Breast epithelium (tissue), 4 donors: ENCODE measurements around the gene LMNA. TPM values are rescaled to one million over a fixed set of nuclear protein-coding genes. Genes with fewer than 3 reads are reported as not detected.

Source experiments
- DNase-seq, 2 donors: peaks; one replicate each; pipeline ENCODE4 v3.0.0-alpha.2; 2019; ENCODE audit warnings: low spot score in 2 of 2
- H3K27ac ChIP-seq, 2 donors: fragments of 200-600 bp; sonication (generic) in 1 of 2; one replicate each; pipeline ENCODE4 v1.5.1; 2016 to 2019; ENCODE audit warnings: mild to moderate bottlenecking in 1 of 2
- H3K27me3 ChIP-seq, 2 donors: fragments of 200-600 bp; sonication (generic) in 1 of 2; one replicate each; pipeline versions ENCODE4 v1.5.1 to v1.6.0; 2017 to 2019; ENCODE audit warnings: control low read depth in 1 of 2, mild to moderate bottlenecking in 1 of 2
- H3K36me3 ChIP-seq: fragments of 200-600 bp; one replicate; pipeline ENCODE4 v1.5.1; 2019
- H3K4me1 ChIP-seq, 2 donors: fragments of 200-600 bp; sonication (generic); one replicate each; pipeline ENCODE4 v1.5.1; 2016 to 2019; ENCODE audit warnings: control low read depth in 1 of 2
- H3K4me3 ChIP-seq, 3 donors: fragments of 200-600 bp; sonication (generic); 1 replicate in 2 of 3; 2 replicates in 1 of 3; pipeline ENCODE4 v1.5.1; 2016 to 2019; ENCODE audit warnings: mild to moderate bottlenecking in 3 of 3, moderate library complexity in 2 of 3
- H3K9me3 ChIP-seq, 2 donors: fragments of 200-600 bp; sonication (generic) in 1 of 2; one replicate each; pipeline ENCODE4 v1.5.1; 2016 to 2019; ENCODE audit warnings: control low read depth in 1 of 2
- POLR2A ChIP-seq: fragments of 450-650 bp; IDR thresholded peaks from one replicate; pipeline ENCODE4 v1.6.1; 2016; ENCODE audit warnings: antibody characterized with exemption, mild to moderate bottlenecking, moderate library complexity
- POLR2AphosphoS5 ChIP-seq, 3 donors: sonication (generic); formaldehyde crosslinking; IDR thresholded peaks; one replicate each; pipeline ENCODE4 v1.6.1; 2017; ENCODE audit warnings: antibody characterized with exemption in 3 of 3
- intact Hi-C: fragments of 100-400 bp; cut with DNase I; formaldehyde crosslinking; loops from one replicate; pipeline ENCODE4 v1.15.1; 2023; ENCODE audit warnings: low total_unique reads
- total RNA-seq, 3 donors: library from RNA; depleted of rRNA; stranded (reverse); fragments of >200 nt; gene quantifications; one replicate each; pipeline ENCODE4 v1.1.0, GENCODE V29; 2016
- TF ChIP-seq, protein P1 (sequence below), 3 donors: fragments of 450-650 bp; IDR thresholded peaks; one replicate each; pipeline ENCODE4 v1.5.1; 2016 to 2017; ENCODE audit warnings: antibody characterized with exemption in 3 of 3, mild to moderate bottlenecking in 3 of 3, moderate library complexity in 3 of 3

Gene LMNA
- total RNA-seq, 3 donors from 2014 or later: 292 to 367 (median 319) TPM

DNA sequence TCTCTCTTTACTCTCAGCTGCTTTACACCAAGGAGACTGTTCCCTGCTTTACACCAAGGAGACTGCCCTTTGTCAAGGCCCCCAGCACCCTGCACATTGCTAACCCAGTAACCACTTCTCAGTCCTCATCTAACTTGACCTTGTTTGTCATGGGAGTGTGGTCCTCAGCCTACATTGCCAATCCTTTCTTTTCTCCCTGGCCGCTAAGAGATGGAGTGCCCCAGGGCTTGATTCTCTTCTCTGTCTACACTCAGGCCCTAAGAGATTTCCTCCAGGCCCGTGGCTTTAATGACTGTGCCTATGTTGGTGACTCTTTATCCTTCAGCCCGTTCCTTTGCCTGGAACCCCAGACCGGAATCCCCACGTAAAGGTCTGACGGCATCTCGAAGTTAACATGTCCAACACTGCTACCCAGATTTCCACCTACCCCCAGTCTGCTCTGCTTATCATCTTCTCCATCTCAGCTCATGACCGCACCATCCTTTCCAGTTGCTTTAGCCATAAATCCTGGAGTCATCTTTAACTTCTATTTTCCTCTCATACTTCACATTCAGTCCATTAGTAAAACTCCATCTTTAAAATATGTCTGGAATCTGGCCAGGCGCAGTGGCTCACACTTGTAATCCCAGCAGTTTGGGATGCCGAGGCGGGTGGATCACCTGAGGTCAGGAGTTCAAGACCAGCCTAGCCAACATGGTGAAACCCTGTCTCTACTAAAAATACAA is 29.4 kb downstream of the LMNA start:
- Histone ChIP-seq H3K4me3 (no peak overlapping the region), H3K9me3 (no peaks in the 10 kb centered on the region), H3K27me3 (no peaks in the 10 kb centered on the region), H3K36me3 (no peaks in the 10 kb centered on the region), H3K27ac (no peak overlapping the region), H3K4me1 (peaks cover 8 to 21% of the 10 kb centered on the region in 2 donors)
- intact Hi-C loops: no loop called here
- DNase-seq: no peak
- TF ChIP-seq POLR2AphosphoS5 (IDR thresholded peaks at IDR 0.05): no peak
- no peak for TF ChIP-seq POLR2A
- TF ChIP-seq, protein P1, sequence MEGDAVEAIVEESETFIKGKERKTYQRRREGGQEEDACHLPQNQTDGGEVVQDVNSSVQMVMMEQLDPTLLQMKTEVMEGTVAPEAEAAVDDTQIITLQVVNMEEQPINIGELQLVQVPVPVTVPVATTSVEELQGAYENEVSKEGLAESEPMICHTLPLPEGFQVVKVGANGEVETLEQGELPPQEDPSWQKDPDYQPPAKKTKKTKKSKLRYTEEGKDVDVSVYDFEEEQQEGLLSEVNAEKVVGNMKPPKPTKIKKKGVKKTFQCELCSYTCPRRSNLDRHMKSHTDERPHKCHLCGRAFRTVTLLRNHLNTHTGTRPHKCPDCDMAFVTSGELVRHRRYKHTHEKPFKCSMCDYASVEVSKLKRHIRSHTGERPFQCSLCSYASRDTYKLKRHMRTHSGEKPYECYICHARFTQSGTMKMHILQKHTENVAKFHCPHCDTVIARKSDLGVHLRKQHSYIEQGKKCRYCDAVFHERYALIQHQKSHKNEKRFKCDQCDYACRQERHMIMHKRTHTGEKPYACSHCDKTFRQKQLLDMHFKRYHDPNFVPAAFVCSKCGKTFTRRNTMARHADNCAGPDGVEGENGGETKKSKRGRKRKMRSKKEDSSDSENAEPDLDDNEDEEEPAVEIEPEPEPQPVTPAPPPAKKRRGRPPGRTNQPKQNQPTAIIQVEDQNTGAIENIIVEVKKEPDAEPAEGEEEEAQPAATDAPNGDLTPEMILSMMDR (IDR thresholded peaks at IDR 0.05): no peak

DNA sequence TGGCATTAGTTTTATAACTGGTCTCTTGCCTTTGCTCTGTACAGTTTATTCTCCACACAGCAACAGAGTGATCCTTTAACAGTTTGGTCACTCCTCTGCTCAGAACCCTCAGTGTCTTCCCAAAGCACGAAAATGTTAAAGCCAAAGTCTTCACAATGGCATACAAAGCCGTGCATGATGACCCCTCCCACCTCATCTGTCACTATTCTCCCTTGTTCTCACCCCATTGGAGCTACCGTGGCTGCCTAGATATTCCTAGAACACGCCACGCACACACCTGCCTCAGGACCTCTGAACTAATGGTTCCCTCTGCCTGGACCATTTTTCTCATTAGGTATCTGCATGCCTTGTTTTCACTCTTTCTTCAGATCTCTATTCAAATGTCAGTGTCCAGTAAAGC is 30.2 kb downstream of the LMNA start:
- H3K27me3 ChIP-seq: no peaks in the 10 kb centered on the region
- intact Hi-C loops: no loop called here
- H3K9me3 ChIP-seq: no peaks in the 10 kb centered on the region
- TF ChIP-seq POLR2AphosphoS5 (IDR thresholded peaks at IDR 0.05) (no peak), POLR2A (no peak)
- TF ChIP-seq, protein P1 (IDR thresholded peaks at IDR 0.05): no peak
- H3K4me3 ChIP-seq: no peak overlapping the region
- DNase-seq: no peak
- peaks cover 8 to 21% of the 10 kb centered on the region in 2 donors for H3K4me1 ChIP-seq
- H3K36me3 ChIP-seq: no peaks in the 10 kb centered on the region
- no peak overlapping the region for H3K27ac ChIP-seq

DNA sequence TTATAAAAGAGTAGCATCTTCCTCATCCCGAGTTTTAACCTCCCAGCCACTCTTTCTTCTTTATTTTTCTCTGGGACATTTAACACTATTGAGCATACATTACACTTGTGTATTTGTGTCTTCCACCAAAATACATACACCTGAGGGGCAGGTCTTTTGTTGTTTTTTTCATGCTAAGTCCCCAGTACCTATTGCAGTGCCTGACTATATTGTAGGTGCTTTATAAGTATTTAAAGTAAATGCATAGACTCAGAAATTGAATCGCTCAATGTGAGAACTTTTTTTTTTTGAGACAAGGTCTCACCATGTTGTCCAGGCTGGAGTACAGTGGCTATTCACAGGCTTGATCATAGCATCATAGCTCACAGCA is 31.1 kb downstream of the LMNA start:
- no peaks in the 10 kb centered on the region for H3K27me3 ChIP-seq
- H3K4me1 ChIP-seq: peaks cover 8 to 21% of the 10 kb centered on the region in 2 donors
- TF ChIP-seq POLR2AphosphoS5 (IDR thresholded peaks at IDR 0.05): no peak
- no peak for TF ChIP-seq POLR2A
- TF ChIP-seq, protein P1 (IDR thresholded peaks at IDR 0.05): no peak
- intact Hi-C loops: no loop called here
- H3K9me3 ChIP-seq: no peaks in the 10 kb centered on the region
- DNase-seq: no peak
- H3K36me3 ChIP-seq: no peaks in the 10 kb centered on the region
- no peak overlapping the region for H3K4me3 ChIP-seq
- no peak overlapping the region for H3K27ac ChIP-seq

DNA sequence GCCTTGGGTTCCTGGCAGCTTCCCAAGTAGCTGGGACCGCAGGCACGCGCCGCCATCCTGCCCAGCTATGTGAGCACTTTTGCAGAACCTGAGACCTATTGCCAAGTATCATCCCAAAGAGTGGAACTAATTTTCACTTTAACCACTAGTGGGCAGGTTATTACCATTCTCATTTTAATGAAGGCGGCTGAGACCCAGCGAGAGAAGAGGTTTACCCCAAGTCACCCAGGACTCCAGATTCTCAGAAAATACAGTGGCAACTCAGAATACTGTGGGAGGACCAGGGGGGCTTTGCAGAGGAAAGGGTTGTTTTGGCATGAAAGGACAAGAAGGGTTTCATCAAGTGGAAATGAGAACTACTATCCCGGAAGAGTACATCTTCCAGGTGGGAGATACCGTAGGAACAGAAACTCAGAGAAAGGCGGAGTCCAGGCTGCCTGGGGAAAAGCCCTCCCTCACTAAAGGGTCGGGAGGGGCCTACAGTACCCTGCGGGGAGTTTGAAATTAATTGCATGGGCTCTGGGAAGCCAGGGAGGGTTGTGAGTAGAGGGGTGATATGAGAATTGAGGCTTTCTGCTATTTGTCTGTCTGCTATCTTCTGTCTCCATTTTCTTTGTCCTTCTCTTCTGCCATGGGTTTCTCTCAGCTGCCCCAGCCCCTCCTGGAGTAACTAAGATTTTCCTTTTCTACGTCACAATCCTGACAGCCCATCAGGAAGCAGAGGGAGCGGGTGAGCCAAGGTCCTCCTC is 31.7 kb downstream of the LMNA start:
- TF ChIP-seq POLR2AphosphoS5 (IDR thresholded peaks at IDR 0.05): no peak
- TF ChIP-seq, protein P1 (IDR thresholded peaks at IDR 0.05): peak; percentile 73 to 79 (median 79)
- TF ChIP-seq POLR2A: no peak
- Histone ChIP-seq H3K36me3 (no peaks in the 10 kb centered on the region), H3K4me3 (peak overlapping the region in 2 of 3 donors; percentile 8 to 46), H3K9me3 (no peaks in the 10 kb centered on the region), H3K4me1 (peaks cover 8 to 18% of the 10 kb centered on the region in 2 donors), H3K27ac (no peak overlapping the region), H3K27me3 (no peaks in the 10 kb centered on the region)
- intact Hi-C loops: no loop called here
- DNase-seq: peak; percentile 81 to 88
